NCI-H1417 (cell line): Measurements from ENCODE around the gene MRPL54.

Experiments used
- DNase-seq, 3 experiments: peaks; one replicate each; lab custom pipeline; 2025; lab: John Stamatoyannopoulos, UW

Gene MRPL54

GRCh38 chr19:3769494-3769893, 7.0 kb downstream of the MRPL54 start:
- DNase-seq = no peak

DNA sequence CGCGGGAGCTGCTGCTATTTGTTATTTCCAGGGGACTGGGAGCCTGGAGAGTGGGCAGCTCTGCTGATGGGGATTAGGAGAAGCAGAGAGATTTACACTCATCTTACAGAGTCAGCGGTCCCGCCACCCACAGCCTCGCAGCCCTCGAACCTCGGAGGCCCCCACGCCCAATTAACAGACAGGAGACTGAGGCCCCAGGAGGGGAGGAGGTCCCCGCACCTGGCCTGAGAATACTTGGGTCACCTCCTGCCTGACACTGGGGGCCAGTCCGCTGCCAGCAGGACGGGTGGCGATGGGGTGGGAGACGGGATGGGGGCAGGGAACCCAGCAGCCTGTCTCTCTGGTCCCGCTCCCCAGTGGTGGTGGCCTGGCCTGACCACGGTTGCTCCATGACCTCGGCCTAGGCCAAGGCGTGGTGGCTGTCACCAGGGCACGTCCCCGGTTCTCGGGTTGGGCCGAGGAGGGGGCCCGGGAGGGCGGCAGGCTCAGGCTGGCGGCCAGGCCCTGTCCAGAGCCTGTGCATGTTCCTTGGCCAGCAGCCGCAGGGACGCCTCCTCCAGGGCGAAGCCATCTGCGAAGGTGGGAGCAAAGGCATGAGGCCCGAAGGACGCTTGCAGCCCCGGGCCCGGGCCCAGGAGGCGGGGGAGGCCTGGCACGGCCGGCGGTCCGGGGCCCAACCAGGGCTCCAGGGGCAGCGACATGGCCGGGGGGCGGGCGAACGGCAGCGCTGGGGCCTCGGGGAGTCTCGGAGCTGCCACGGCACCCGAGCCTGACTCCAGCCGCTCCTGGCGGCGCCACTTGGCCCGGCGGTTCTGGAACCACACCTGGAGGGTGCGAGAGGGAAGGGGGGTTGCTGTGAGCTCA, 7.9 kb downstream of the MRPL54 start:
- no peak for DNase-seq

DNA sequence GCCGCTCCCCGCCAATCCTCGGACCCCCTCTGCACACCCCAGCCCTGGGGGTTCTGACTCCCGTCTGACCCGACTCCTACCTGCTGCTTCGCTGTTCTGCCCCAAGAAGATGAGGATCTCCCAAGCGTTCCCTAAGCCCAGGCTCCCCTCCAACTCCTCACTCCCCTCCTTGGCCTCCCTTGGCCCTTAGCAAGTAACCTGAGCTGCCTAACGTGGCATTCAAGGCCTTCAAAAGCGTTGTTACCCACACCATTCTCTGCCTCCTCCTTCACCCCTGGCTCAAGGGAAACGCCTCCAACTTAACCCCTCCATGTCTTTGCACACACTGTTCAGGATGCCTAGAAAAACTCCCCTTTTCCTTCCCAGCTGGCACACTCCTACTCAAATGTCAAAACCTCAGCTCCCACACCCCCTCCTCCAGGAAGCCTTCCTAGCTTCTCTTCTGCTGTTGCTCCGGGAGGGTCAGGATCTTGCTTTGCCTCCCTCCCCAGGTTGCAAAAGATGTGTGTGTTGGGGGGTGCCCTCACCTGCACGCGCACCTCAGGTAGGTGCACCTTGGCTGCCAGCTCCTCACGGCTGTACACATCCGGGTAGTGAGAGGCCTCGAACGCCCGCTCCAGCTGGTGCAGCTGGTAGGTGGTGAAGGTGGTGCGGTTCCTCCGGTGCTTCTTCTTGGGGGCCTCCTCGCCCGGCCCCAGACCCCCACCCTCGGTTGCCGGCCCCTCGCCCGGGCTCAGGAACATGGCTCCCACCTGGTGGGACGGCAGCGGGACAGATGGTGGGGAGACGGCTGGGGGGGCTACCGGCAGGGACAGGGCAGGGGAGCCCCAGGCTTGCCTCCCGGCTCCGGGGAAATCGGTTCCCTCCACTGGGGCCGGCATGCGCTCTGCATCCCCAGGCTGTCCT, 8.8 kb downstream of the MRPL54 start:
- no peak for DNase-seq

DNA sequence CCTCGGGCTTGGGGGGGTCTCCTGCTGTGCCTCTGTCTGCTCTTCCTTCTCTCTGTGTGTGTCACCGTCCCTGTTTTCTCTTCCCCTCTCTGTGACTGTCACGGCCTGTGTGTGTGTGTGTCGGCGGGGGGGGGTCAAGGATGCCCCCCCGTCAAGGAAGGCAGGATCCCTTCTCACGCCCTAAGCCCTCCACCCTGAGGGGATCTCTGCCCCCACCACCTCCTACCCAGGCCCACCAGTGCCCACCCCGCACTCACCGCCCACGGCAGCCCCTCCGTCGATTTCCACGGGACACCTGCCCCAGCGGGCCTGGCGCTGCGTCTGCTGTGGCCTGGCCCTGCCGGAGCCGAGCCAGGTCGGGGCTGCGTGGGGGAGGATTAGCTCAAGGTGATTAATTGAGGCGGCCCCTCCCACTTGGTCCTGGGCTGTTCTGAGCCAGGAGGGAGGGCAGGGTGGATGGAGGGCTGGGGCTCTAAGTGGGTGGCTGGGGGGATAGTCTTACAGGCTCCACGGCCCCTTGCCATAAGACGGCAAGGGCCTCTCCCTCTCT, 9.5 kb downstream of the MRPL54 start, which contains the start of gene RAX2:
Gene RAX2 (minus strand): TSS at position 323 of the 550 bp plus-strand sequence. CDS start 486 bp downstream, outside the sequence.
- DNase-seq = no peak

- DNase-seq = no peak
These were observed 11.5 kb downstream of the MRPL54 start for GRCh38 chr19:3773814-3774515.

DNA sequence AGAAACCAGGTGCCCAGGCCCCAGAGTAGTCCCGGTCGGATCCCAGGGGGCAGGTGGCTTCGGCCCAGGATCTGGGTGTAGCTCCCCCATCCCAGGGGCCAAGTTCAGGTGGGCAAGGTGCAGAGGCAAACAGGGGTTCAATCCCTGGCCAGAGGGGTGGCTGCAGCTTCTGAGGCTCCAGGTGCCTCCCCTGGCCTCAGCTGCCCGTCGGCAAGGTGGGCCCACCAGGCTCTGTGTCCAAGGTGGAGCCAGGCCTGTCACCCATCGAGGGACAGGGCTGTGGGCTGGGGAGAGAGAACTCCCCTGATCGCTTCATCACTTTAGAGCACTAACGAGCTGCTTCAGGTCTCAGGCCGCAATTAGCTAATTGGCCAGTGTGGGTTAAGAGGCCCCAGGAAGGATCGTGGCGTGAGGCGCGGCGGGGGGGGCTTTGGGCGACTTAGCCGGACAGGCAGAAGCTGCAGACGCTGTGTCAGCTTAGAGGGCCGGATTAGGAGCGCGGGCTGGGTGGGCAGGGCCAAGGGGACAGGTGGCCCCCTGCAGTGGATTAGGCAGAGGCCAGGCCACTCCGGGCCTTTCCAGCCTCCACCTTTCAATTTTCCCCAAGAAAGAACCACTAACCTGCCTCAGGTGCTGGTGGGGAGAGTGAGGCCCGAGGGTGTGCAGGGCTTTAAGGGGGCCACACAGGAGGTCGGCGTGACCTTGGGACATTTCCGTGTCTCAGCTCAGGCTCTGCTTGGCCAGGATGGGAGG, 12.3 kb downstream of the MRPL54 start:
- DNase-seq = peak in 2 of 3 experiments; percentile 29 to 65

GRCh38 chr19:3775374-3775711, 12.9 kb downstream of the MRPL54 start:
- no peak for DNase-seq

GRCh38 chr19:3775831-3776230, 13.3 kb downstream of the MRPL54 start:
- no peak for DNase-seq

DNA sequence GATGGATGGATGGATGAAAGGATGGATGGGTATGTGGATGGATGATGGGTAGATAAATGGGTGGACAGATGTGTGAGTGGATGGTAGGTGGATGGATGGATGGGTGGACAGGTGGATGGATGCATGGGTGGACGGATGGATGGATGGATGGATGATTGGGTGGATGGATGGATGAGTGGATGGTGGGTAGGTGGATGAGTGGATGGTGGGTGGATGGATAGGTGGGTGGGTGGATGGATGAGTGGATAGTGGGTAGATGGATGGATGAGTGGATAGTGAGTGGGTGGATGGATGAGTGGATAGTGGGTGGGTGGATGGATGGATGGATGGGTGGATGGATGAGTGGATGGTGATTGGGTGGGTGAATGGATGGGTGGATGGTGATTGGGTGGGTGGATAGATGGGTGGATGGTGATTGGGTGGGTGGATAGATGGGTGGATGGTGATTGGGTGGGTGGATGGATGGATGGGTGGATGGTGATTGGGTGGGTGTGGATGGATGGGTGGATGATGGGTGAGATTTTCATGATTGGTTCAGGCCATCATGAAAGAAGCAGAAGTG, 14.1 kb downstream of the MRPL54 start:
- no peak for DNase-seq

GRCh38 chr19:3778104-3778867, 15.8 kb downstream of the MRPL54 start:
- DNase-seq = no peak

- DNase-seq = no peak
These were observed 16.6 kb downstream of the MRPL54 start for GRCh38 chr19:3778899-3779723.

DNA sequence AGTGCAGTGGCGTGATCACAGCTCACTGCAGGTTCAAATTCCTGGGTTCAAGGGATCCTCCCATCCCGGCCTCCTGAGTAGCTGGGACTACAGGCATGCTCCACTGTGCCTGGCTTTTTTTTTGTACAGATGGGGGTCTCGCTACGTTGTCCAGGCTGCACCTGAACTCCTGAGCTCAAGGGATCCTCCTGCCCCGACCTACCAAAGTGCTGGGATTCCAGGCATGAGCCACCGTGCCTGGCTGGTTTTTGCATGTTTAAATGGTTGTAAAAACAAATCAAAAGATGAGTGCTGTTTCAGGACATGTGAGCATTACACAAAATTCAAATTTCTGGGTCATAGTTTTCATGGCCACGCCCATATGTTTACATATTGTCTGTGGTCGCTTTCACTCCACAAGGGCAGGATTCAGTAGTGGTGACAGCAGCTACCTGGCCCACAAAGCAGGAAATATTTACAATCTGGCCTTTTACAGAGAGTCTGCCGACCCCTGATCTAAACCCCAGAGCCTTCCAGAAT, 18.4 kb downstream of the MRPL54 start:
- DNase-seq = no peak

DNA sequence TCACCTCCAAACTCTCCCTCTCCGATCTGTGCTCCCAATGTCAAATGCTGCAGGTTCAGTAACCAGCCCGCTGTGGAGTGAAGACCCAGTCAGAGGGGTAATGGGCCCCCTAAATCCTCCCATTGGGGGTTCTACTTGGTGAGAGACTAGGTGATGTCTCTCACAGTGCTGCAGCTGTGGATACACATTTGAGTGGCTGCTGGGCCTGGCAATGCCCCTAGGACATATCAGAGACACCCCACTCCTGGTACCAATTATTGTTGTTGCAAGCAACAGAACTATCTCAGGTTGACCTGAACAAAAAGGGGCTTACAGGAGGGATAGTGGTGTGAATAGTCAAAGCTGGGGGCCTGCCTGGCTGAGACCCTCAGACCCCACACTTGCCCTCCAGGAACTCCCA, 19.1 kb downstream of the MRPL54 start:
- DNase-seq = no peak

- DNase-seq = no peak
These were observed 19.8 kb downstream of the MRPL54 start for GRCh38 chr19:3782330-3782729.

GRCh38 chr19:3782903-3783302, 20.4 kb downstream of the MRPL54 start:
- no peak for DNase-seq

DNA sequence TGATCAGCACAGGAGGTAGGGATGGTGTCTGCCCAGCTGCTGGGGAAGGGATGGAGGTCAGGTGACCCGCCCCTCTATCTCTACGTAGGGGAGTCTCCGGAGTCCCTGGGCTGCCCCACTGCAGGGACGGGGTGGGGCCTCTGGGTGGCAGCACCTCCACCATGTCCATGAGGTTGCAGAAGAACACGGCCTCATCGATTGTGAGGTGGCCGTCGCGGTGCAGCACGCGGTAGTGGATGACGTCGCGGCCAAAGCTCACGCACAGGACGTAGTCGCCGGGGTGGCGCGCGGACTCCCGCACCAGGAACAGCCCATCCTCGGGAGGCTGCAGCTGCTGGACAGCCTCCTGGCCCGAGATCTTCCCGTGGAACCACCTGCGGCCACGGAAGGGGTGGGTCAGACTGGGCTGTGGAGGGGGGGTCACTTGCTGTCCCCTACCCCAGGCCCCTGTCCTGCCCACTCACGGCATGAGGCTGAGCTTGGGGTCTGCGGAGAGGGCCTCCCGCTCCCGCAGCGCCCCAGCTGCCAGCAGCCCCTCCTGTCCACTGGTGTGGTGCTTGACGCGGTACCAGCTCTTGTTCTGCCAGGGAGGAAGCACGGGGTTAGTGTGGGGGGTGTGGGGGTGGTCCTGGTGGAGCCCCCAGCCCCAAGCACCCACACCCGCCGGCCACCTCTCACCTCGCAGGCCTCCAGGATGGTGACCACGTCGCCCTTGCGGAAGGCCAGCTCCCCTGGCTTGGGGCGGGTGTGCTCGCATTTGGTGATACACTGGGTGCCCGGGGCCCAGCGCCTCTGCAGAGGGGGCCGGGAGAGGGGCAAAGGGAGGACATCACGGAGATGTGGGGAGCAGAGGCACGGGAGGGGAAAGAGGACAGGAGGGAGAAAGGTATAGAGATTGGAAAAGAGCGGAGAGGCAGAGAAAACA, 21.4 kb downstream of the MRPL54 start:
- DNase-seq = peak in 1 of 3 experiments; percentile 66

DNA sequence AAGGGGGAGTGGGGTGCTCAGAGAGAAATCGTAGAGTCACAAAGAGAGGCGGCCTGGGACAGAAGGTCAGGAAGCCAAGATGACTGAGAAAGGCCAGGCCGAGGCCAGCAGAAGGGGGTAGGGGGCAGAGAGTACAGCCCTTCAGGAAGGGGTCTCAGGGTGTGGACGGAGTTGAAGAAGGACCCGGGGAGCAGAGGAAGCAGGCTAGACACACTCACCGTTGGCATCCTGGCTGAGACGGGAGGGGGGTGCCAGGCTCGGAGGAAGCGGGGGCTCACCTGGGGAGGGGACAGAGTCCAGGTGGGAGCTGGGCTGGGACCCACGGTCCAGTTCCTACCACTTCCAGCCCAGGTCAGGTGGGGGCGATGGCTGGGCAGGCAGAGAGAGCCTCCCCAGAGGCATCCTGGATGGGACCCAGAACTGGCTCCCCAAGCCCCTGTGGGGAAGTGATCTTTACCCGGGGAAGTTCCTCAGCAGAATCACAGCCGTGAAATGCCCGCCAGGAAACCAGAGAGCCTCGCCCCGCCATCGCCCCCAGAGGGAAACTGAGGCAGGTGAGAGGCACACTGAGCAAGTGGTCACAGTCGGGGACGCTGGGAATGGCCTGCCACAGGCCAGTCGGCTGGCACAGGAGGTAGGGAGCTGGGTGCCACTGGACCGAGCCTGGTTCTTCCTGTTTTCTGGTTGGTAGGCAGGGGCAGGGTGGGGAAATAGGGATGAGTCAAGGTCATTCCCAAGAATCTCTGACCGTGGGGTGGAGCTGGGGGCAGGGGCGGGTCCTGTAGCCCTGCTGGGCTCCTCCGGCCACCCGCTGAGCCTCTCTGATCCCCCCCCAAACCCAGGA, 22.3 kb downstream of the MRPL54 start:
- no peak for DNase-seq
